T1000 (cell line): ENCODE measurements around the gene NAPA.
A peak's percentile ranks its signal among the peaks of the same experiment; 100 is the strongest.

Source experiments
- DNase-seq: peaks from one replicate; lab custom pipeline; 2025; ENCODE audit warnings: mixed read lengths; lab: John Stamatoyannopoulos, UW

Gene NAPA

DNA sequence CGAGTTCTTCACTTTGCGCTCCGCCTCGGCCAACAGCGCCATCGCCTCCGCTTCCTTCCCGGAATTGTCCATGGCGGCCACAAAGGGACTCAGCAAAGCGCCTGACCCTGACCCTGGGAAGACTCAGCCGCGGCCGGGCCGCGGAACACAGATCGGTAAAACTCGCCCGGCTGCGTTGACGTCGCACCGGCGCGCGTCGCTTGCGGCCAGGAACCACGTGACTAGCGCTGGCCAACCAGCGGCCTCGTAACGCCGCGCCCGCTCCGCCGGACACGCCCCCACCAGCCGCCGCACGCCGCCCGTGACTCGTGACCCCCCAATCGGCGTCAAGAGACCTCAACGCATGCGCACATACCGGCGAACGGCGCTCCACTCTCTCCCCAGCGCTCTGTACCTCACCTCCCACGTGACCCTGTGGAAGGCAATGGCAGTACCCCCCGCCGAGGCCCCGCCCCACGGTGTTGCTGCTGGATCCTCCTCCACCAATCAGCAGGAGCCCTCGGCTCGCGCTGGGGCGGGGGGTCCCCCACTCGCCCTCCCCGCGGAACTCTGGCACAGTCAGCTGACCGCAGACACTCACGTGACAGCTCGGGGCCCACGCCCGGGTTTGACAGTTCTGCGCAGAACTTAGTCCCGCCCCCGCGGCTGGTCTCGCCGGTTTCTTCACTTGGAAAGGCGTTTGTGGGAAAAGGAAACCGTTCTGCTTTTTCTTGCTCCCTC lies at the start of gene NAPA:
TSS of gene NAPA (minus strand) at position 195 of the 720 bp plus-strand sequence. CDS start at position 72, 123 bp downstream.
- peak; percentile 99 for DNase-seq

- no peak for DNase-seq
Observed at GRCh38 chr19:47564081-47564480, 49.2 kb upstream of the NAPA start.

GRCh38 chr19:47561440-47562057 lies 46.7 kb upstream of the NAPA start:
- DNase-seq: no peak

- DNase-seq: no peak
Observed at GRCh38 chr19:47560999-47561398, 46.1 kb upstream of the NAPA start.

- DNase-seq: no peak
Observed at GRCh38 chr19:47550129-47550528, 35.3 kb upstream of the NAPA start.

- DNase-seq: no peak
Observed at GRCh38 chr19:47549261-47549862, 34.5 kb upstream of the NAPA start.

DNA sequence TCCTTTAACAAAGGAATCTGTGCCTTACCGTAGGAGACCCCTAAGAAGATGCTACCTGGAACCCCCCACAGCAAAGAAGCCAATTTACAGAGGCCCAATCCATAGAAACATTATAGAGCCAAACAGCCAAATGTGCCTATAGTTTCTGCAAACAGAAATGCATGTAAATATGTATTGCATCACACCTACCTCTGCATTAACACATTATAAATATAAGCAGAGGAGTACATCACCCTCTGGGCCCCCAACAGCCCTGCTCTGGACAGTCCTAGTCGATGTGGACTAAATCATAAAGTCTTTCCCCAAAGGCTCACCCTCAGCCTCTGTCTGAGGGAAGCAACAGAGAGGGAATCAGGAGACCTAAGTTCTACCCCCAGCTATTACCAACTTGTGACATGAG lies 32.3 kb upstream of the NAPA start:
- no peak for DNase-seq

DNA sequence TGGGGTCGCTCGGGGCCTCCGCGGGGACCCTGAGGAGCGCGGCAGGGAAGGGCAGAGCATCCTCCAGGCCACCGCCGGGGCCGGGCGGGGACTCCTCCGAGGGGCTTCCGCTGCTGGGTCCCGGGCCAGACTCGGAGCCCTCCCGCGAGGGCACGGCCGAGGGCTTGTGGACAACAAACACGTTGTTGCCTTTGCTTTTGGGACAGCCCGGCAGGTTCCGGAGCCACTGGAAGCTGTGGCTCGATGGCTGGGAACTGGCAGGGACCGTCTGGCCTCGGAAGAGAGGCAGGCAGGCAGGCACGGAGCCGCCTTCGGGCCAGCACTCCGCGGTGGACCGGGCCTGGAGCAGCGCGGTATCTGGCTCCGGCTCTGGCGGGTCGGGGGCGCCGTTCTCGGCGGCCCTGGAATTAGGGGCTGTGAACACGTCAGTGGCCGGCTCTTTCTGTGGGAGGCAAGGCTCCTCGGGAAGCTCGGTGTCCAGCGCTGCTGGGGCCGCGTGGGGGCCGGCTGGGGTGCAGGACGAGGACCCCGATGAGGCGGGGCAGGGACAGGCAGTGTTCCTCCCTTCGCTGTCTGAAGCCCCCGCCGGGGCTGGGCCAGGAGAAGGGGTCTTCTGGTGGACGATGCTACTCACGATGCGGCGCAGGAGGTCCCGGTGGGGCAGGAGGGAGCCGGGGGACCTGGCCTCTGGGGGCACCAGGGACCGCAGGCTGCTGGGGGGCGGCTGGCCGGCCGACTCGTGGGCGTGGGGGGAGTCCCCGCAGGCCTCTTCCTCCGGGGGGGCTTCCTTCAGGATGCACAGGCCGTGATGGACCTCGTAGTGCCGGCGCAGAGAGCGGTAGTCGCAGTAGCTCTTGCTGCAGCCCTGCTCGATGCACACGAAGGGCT lies 30.4 kb upstream of the NAPA start:
- no peak for DNase-seq

GRCh38 chr19:47544476-47544875 lies 29.6 kb upstream of the NAPA start:
- no peak for DNase-seq

- DNase-seq: no peak
Observed at GRCh38 chr19:47544075-47544474, 29.2 kb upstream of the NAPA start.

DNA sequence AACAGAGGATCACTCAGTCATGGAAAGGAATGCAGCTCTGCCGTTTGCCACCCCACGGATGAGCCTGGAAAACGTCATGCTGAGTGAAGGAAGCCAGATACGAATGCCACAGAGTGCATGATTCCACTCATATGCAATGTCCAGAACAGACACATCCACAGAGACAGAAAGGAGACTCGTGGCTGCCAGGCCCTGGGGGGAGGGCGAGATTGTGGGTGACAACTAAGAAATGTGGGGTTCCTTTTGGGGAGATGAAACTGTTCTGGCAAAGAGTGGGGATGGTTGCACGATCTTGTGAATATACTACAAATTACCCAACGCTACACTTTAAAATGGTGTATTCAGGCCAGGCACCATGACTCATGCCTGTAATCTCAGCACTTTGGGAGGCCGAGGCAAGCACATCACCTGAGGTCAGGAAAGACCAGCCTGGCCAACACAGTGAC lies 27.2 kb upstream of the NAPA start:
- DNase-seq: no peak

- no peak for DNase-seq
Observed at GRCh38 chr19:47541518-47541917, 26.7 kb upstream of the NAPA start.

DNA sequence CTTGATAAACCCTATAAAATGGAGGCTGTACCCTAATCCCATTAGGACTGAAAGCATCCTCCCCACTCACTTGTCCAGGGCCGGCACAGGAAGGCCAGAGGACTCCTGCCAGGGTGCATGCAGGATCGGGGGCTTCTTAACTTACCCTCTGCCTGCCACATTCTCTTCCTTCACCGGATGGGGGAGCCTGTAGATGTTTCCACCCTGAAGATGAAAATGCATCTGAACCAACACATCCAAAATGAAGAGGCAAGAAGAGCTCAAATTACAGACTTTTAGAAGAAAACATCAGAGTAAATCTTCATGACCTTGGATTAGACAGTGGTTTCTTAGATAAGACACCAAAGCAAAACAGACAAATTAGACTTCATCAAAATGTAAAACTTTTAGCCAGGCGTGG lies 25.9 kb upstream of the NAPA start:
- DNase-seq: no peak

GRCh38 chr19:47539747-47540311 lies 25.0 kb upstream of the NAPA start:
- DNase-seq: no peak

DNA sequence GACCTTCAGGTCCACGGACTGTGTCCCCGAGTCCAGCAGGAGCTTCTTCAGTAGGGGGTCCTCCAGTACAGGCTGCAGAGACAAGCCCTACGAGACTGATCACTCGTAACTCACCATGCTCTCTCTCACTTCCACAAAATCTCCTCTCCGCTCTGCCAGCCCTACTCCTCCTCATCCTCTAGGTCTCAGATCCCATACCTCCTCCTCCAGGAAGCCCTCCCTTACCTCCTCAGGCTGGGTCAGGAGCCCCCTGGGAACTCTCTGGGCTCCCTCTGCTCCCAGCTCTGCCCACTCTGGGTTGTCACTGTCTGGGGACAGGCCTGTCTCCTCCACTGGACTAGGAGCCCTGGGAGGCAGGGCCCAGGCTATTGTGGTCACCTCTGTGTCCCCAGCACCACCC lies 23.9 kb upstream of the NAPA start:
- DNase-seq: no peak

DNA sequence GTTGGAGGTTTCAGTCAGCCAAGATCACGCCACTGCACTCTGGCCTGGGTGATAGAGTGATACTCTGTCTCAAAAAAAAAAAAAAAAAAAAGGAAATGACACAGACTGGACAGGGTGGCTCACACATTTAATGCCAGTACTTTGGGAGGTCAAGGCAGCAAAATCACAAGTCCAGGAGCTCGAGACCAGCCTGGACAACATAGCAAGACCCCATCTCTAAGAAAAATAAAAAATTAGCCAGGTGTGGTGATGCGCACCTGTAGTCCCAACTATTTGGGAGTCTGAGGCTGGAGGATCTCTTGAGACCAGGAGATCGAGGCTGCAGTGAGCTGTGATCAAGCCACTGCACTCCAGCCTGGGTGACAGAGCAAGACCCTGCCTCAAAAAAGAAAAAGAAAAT lies 22.6 kb upstream of the NAPA start:
- no peak for DNase-seq

DNA sequence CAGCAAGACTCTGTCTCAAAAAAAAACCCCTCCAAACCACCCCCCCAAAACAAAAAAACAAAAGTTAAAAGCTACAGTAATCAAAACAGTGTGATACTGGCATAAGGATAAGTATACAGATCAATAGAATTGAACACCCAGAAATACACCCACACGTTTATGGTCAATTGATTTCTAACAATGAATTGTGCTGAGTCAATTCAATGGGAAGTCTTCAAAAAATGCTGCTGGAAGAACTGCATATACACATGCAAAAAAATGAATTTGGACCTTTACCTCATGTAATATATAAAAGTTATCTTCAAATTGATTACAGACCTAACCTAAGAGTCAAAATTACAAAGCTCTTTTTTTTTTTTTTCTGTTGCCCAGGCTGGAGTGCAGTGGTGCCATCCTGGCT lies 19.8 kb upstream of the NAPA start:
- DNase-seq: no peak

DNA sequence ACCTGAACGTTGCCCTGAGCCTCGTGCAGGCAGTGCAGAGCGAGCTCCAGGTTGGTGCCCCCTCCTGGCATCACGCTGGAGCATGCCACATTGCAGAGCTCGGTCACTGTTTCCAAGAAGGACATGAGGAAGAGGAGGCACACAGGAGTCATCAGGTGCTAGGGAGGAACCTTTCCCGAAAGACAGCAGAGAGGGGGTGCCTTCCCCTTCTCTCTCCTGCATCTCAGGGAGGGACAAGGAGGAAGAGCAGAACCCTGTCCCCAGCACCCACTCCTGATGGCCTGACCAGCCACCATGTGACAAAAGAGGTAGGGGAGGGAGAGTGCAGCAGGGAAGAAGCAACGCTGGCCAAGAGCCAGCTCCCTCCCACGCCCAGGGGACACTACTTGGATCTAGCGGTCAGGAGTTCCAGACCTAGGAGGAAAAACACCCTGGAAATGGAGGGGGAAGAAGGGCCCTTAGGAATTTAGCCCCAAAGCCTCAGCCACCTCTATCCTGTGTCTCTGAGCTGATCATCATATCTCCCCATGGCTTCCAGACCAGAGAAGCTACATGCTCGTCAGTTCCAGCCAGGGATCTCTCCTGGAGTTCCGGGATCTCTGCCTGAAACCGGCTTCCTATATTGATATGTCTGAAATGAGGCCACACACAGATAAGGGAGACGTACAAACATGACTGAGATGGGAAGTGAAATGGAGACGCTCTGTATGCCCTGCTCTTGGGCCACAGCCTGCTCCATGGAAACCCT lies 17.0 kb upstream of the NAPA start:
- no peak for DNase-seq

- DNase-seq: no peak
Observed at GRCh38 chr19:47529018-47529742, 14.3 kb upstream of the NAPA start.

DNA sequence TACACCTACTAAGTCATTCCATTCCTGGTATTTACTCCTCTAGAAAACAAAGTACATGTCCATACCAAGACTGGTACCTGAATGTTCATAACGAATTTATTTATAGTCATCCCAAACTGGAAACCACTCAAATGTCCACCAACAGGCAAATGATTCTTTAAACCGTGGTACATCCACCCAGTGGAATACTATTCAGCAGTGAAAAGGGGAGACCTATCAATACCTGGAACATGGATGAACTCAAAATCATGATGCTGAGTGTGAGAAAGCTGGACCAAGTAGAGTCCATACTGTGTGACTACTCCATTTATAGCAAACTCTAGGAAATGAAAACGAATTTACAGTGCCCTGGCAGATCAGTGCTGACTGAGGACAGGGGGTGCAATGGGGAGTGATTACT lies 11.9 kb upstream of the NAPA start:
- no peak for DNase-seq

DNA sequence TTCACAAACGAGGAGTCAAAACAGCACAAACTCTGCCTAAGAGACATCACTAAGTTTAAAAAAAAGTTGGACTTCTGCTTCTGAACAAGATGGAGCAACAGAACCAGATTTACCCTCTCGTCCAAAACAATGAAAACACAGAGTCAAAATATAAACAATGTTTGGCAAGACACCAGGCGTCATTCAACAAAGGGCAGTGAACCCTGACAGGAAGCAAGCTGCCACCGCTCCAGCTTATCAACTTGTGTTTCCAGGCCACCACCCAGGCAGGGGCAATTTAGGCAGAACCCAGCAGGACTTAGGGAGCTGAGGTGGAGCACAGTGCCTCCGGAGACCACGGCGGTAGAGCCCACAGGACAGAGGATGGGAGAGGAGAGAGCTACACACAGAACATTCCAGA lies 8.6 kb upstream of the NAPA start:
- DNase-seq: no peak
